ENCODE measurements around the gene GPR108.
"Not testable (repeated sequence)": the region's sequence is repeated elsewhere in the genome, so short reads cannot be mapped to it uniquely, and the experiment has no call there.

GPR108 gene

DNA sequence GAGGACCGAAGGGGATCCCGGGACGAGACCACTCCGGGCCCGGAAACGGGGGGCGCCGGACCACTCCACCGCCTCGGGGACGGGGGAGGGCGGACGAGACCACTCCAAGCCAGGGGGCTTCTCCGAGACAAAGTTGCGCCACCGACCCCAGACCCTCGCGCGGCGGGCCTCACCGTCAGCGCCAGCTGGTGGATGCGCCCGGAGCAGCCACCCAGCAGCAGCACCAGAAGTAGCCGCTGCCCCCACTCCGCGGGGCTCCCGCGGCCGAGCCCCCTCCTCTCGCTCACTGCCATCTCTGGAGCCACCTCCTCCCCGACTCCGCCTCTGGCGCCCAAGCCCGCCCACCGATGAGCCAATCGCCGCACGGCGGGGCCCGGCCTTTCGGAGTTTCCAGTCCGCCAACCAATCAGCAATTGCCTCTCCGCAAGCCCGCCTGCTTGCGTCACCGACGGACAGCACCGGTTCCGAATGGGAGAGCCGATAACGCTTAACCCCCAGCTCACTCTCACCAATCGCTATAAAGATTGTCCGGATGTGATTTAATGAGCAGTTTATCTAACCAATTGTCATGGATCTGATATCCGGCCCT, at the start of gene GPR108:
Gene GPR108 (minus strand): TSS at position 297 of the 589 bp plus-strand sequence. CDS start 4 bp downstream, at position 293.
- Histone ChIP-seq H3K4me3 (peak within 1 kb of the TSS; percentile 61 to 89 (median 79)), H3K27ac (peak within 1 kb of the TSS; percentile 91 to 99 (median 96))

DNA sequence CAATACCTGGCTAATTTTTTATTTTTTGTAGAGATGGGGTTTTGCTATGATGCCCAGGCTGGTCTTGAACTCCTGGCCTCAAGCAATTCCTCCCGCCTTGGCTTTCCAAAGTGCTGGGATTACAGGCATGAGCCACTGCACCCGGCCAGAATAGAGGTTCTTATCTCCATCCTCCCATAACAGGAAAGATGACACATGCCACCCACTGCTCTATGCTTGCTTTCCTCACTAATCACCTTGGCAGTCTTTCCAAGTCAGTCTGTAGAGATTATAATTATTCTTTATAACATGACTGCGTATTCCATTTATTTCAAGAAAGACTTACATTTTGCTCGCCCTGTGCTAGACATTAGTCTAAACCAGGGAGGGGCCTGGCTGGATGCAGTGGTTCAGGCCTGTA, 41.8 kb upstream of the GPR108 start:
- Histone ChIP-seq H3K4me3 (no peak overlapping the region), H3K27ac (no peak overlapping the region)

DNA sequence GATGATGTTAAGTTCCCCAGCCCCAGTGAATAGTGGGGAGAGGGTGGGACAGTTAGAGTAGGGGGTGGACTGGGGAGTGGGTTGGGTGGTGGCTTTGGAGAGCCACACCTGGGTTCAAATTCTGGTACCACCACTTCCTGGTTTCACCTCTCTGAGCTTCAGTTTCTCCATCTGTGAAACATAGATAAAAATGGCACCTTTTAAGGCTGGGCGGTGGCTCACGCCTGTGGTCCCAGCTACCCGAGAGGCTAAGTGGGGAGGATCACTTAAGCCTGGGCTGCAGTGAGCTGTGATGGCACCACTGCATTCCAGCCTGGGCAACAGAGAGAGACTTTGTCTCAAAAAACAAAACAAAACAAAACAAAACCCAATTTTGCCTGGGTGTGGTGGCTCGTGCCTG, 41.0 kb upstream of the GPR108 start:
- H3K27ac ChIP-seq, result no peak overlapping the region
- H3K4me3 ChIP-seq, result no peak overlapping the region

DNA sequence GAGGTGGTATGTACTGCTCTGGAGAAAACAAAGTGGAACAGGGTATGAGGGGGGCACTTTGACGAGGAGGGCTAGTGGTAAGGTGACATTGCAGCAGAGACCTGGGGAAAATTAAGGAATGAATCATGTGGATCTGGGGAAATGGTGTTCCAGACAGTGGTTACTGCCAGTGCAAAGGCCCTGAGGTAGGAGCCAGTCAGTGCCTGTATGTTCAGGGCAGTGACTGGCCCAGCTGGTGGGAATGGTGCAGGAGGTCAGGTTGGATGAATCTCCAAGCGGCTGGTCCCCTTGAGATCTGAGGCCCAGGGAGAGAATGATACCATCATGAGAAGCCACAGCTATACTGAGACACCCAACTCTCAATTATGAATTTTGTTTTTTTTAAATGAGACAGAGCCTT, 40.1 kb upstream of the GPR108 start:
- Histone ChIP-seq H3K27ac (no peak overlapping the region), H3K4me3 (no peak overlapping the region)

DNA sequence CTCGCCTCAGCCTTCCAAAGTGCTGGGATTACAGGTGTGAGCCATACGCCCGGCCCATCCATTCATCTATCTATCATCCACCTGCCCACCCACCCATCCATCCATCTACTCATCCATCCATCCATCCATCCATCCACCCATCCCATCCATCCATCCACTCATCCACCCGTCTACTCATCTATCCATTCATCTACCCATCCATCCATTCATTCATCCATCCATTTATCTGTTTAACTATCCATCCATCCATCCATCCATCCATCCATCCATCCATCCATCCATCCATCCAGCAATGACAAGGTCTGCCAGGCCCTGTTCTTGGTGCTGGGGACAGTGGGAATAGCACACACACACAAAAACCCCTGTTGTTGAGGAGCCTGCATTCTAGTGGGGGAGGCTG, 39.6 kb upstream of the GPR108 start:
- Histone ChIP-seq H3K27ac (no peak overlapping the region), H3K4me3 (no peak overlapping the region)

DNA sequence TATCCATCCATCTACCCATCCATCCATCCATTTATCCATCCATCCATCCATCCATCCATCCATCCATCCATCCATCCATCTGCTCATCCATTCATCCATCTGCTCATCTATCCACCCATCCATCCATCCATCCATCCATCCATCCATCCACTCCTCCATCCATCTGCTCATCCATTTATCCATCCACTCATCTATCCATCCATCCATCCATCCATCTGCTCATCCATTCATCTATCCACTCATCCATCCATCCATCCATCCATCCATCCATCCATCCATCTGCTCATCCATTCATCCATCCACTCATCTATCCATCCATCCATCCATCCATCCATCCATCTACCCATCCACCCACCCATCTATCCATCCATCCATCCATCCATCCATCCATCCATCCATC, 38.7 kb upstream of the GPR108 start:
- H3K27ac ChIP-seq, H3K4me3 ChIP-seq: not testable (repeated sequence)

DNA sequence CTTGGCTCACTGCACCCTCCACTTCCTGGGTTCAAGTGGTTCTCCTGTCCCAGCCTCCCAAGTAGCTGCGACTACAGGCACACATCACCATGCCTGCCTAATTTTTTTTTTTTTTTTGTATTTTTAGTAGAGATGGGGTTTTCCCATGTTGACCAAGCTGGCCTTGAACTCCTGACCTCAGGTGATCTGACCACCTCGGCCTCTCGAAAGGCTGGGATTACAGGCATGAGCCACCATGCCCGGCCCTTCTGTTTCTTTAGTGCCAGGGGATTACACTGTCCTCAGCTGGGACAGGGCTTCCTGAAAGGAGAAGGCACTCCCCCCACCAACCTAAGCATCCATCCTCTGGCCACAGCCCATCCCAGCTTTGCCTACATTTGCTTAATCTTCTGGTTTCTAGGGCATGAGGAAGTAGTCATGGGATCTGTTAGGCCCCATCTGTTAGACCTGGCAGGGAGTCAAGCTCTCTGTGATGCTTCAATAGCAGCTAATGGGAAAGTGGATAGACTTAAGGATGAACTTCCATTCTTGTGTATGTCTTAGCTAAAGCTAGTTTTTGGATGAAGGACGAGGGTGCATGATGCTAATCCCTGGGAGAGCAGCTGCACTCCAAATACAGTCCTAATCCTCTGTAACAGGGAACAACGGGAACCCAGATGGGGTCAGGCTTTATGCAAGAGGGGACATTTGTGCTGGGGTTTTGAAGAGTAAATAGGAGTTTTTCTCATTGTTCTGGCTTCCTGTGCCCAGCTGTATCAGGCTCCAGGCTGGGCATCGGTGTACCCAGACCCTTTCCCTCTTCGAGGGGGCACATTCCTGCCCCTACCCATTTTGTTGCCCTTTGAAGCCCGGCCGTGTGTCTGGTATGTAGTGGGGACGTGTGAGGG, 37.7 kb upstream of the GPR108 start:
- no peak overlapping the region for H3K4me3 ChIP-seq
- H3K27ac ChIP-seq, result peak overlapping the region in 1 of 21 experiments; percentile 7

DNA sequence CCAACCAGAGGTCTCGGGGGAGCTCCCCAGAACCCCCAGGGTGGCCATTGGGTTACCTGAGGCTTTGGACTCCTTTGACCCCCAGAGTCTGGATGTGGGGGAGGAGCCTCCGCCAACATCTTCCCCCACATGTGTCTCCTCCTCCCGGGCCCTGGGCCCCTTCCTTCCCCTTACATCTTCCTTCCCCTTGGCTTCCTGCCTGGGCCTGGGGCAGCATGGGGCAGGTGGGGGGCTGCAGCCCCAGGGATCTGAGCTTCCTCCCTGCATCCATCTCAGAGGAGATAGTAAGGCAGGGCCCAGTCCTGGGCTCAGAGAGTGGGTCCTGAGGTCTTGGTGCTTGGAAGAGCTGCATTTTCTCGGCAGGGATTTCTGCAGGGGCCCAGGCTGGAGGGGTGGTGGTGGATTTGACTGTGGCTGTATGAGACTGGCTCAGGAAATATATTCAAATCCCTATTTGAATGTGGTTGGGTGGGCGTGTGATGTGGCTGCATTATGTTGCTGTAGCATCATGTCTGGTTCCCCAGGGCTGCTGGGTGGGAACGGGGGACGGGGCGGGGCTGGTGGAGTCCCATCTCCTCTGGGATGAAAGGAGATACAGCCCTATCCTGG, 36.0 kb upstream of the GPR108 start:
- Histone ChIP-seq H3K4me3 (peak overlapping the region; percentile 36 to 61 (median 47)), H3K27ac (peak overlapping the region in 17 of 21 experiments; percentile 45 to 93 (median 83))

DNA sequence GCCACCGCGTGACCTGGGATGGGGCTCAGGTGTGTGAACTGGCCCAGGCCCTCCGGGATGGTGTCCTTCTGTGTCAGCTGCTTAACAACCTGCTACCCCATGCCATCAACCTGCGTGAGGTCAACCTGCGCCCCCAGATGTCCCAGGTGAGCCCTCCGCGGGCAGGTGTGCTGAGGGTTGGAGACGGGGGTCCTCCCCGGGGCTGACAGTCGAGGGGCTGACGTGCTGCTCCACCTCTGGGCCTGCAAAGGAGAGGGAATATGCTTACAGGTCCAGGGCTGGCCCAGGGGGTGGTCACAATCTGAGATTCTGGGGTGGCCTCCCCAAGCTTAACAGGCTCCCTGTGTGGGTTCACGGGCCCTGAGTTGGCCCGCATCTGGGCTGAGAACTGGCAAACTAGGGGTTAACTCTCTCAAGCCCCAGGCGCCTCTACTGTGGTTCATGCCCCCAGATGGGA, 35.5 kb upstream of the GPR108 start:
- Histone ChIP-seq H3K27ac (peak overlapping the region in 18 of 21 experiments; percentile 45 to 93 (median 82)), H3K4me3 (peak overlapping the region; percentile 36 to 61 (median 47))

DNA sequence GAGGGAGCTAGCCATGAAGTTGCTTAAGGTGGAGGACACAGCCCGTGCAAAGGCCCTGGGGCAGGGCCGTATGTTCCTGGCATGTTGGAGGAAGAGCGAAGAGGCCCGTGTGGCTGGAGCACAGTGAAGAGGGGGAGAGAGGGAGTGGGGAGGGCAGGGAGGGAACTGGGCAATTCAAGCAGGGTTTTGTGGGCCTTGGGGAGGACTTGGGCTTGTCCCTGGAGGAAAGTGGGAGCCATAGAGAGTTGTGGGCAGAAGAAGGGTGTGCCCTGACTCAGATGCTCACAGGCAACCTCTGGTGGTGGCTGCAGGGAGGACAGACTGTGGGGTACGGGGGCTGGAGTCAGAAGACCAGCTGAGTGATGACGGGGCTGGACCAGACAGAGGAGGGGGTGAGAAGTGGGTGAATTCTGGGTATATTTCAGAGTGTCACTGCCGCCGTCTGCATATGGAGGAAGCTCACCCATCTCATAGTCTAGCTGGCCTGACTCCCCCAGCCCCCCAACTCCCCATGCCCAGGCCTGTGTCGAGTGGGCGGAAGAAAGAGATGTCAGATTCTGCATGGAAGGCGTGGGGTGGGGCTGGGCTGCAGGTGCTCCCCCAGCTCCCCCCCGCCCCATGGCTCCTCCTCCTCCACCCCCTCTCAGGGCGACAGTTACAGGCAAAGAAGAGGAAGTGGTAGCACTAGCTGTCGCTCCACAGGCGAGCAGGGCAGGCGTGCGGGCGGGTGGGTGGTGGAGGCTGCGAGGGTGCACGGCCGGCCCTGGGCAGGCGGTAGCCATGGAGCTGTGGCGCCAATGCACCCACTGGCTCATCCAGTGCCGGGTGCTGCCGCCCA, 34.9 kb upstream of the GPR108 start, which contains the start of gene VAV1:
Gene VAV1 (plus strand): TSS at position 681 of the 838 bp plus-strand sequence. CDS start 100 bp downstream, at position 781.
- Histone ChIP-seq H3K27ac (peak within 1 kb of the TSS in 18 of 21 experiments; percentile 45 to 93 (median 82)), H3K4me3 (peak within 1 kb of the TSS; percentile 36 to 61 (median 47))

DNA sequence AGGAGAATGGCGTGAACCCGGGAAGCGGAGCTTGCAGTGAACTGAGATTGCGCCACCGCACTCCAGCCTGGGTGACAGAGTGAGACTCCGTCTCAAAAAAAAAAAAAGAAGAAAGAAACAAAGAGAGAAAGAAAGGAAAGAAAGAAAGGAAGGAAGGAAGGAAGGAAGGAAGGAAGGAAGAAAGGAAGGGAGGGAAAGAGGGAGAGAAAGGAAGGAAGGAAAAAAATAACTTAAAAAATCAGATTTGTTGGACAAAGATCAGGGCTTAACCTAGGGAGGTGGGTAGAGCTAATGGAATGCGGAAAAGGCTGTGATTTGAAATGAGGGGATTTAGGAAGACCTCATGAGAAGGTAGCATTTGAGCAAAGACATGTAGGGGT, 34.3 kb upstream of the GPR108 start:
- H3K4me3 ChIP-seq, result not testable (repeated sequence)
- peak overlapping the region in 9 of 21 experiments; percentile 22 to 93 (median 86) for H3K27ac ChIP-seq

DNA sequence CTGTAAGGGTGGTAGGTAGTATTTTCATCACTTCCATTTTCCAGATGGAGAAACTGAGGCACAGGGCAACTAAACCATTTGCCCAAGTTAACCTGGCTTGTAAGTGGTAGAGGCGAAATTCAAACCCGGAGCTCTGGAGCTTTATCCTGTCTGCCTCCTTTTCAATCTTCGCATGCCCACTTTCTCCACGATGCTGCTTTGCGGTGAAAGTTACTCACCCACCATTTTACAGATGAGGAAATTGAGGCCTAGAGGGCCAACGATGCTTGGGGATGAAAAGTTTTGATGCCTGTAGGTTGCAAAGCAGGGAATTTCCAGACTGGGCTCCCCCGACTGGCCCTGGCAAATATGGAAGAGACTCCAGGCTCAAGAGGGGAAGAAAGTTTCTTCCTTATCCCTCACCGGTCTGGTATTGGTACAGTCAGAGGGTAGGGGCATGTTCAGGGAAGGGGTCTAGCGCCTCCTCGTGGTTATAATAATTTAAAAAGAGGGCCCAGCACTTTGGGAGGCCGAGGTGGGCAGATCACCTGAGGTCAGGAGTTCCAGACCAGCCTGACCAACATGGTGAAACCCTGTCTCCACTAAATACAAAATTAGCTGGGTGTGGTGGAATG, 31.7 kb upstream of the GPR108 start:
- peak overlapping the region in 3 of 21 experiments; percentile 72 to 81 (median 73) for H3K27ac ChIP-seq
- H3K4me3 ChIP-seq, result no peak overlapping the region

DNA sequence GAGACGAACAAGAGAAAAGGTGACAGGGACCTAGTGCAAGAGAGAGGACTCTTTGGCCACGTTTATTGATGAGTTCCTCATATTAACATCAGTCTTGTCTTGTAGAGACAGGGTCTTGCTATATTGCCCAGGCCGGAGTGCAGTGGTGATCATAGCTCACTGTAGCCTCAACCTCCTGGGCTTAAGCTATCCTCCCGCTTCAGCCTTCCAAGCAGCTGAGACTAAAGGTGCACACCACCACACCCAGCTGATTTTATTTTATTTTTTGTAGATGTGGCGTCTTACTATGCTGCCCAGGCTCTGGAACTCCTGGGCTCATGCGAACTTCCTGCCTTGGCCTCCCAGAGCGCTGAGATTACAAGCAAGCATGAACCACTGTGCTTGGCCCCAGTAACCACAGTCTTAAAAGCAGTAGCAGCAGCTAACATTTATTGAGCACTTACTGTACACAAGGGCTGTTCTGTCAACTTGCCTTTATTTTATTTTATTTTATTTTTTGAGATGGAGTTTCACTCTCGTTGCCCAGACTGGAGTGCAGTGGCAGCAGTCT, 30.9 kb upstream of the GPR108 start:
- peak overlapping the region in 3 of 7 experiments; percentile 38 to 54 (median 48) for H3K4me3 ChIP-seq
- peak overlapping the region in 14 of 21 experiments; percentile 22 to 89 (median 72) for H3K27ac ChIP-seq

DNA sequence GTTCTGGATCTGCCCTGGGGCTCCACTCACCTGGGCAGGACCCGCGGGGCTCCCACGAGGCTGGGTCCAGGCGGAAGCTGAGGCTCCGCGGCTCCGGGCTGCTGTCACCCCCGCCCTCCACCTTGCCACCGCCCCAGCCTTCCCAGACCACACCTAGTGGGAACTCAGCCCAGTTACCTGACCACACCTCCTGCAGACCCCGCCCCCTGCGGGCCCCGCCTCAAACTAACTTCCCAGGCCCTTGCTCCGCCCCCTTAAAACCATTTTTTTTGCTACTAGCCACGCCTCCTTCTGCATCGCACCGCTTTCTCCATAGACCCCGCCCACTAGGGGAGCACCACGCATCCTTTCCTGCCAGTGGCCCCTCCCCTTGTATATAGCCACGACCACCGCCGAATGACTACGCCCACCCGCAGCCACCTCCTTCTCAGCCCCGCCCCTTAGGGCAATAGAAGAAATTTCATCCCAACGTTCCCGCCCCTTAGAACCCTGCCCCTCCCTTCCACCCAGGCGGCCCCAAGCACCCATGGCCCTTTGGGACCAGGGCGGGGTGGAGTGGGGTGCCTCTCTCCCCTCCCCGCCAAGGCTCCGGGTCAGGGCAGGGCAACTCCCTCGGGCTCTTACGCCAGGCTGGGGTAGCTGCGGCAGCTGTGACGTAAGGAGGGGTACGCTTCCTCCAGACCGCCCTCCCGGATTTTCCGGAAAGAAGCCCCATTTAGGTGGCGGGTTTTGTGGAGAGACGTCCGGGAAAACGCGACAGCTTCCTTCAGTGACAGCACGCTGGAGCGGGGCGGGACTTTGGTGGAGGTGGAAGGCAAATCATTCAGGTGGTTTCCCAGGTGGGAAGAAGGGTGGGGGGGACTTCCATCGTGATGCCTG, 30.2 kb upstream of the GPR108 start, which contains the start of gene SH2D3A:
Gene SH2D3A (minus strand): TSS at position 79 of the 879 bp plus-strand sequence. CDS start 3,687 bp downstream, outside the sequence.
- Histone ChIP-seq H3K4me3 (peak within 1 kb of the TSS; percentile 37 to 54 (median 39)), H3K27ac (peak within 1 kb of the TSS; percentile 37 to 89 (median 73))

DNA sequence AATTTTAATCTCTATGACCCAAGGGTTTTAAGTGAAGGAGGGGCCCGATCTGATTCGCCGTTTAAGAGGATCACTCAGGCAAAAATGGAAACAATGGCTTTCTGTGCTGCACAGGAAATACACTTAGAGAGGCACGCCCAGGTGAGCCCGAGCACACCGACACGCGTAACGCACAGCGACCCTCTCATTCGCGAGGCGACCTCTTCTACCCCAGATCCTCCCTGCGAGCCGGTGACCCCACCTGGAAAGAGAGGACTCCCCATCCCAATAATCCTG, 29.6 kb upstream of the GPR108 start:
- Histone ChIP-seq H3K27ac (peak overlapping the region in 20 of 21 experiments; percentile 40 to 89 (median 74)), H3K4me3 (peak overlapping the region; percentile 37 to 54 (median 39))

DNA sequence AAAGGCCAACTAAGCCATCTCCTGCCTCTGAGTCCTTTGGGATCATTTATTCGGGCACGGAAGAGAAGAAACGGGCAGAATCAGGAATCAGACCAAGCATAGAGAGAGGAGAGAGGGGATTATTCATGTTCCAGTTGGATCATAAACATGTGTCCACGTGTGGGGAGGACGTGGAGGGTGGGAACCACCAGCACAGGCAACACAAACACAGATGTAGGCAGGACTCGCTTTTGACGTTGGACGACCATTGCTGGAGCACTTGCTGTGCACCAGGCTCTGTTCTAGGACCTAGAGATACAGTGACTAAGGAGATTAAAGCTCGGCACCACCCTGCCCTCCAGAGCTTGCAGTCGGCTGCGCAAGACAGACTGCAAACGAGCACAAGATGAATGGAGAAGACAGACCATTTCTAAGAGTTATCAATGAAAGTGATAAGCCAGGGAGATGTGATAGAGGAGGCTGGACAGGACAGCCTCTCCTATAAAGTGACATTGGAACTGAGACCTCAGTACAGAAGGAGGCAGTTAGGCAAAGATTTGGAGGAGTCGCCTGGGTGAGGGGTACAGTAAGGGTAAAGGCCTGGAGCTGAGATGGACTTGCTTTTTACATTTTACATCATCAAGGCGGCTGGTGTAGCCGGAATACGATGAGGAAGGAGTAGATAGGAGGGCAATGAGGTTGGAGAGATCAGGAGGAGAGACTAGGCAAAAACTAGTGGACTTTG, 29.1 kb upstream of the GPR108 start:
- peak overlapping the region; percentile 37 to 89 (median 73) for H3K27ac ChIP-seq

More for the DNA sequence above, 29.1 kb upstream of the GPR108 start:
- peak overlapping the region; percentile 37 to 54 (median 39) for H3K4me3 ChIP-seq

Data from skin epidermis (tissue), 12 donors.